Thoracic aorta (tissue), 2 donors: ENCODE data around the gene PTPRN2. TPM values are rescaled to one million over a fixed set of nuclear protein-coding genes. Genes with fewer than 3 reads are reported as not detected.

ENCODE experiments used
- ATAC-seq: fragments of 150-250 bp; one replicate; pipeline ENCODE4 v1.8.0; 2017; ENCODE audit warnings: low read depth; ENCODE audit not compliant: insufficient number of reproducible peaks, low FRiP score
- DNase-seq: peaks from one replicate; pipeline ENCODE4 v3.0.0-alpha.2; 2020; ENCODE audit warnings: low spot score
- H3K27ac ChIP-seq, 2 donors: fragments of 200-600 bp; sonication (generic); 1 replicate in 1 of 2; 2 replicates in 1 of 2; pipeline ENCODE4 v1.5.1; 2016; ENCODE audit warnings: mild to moderate bottlenecking in 2 of 2, moderate library complexity in 2 of 2
- H3K27me3 ChIP-seq: fragments of 200-600 bp; sonication (generic); replicated peaks from 2 replicates; pipeline ENCODE4 v1.6.0; 2016; ENCODE audit warnings: mild to moderate bottlenecking; ENCODE audit not compliant: insufficient read depth
- H3K36me3 ChIP-seq: fragments of 200-600 bp; sonication (generic); one replicate; pipeline ENCODE4 v1.5.1; 2016
- H3K4me1 ChIP-seq, 2 donors: fragments of 200-600 bp; sonication (generic); 1 replicate in 1 of 2; 2 replicates in 1 of 2; pipeline versions ENCODE4 v1.5.1 to v1.6.0; 2016; ENCODE audit warnings: low read depth in 2 of 2, mild to moderate bottlenecking in 1 of 2; ENCODE audit not compliant: control insufficient read depth in 1 of 2
- H3K4me3 ChIP-seq: fragments of 200-600 bp; sonication (generic); 2 replicates; pipeline ENCODE4 v1.5.1; 2016; ENCODE audit warnings: mild to moderate bottlenecking
- H3K9me3 ChIP-seq: fragments of 200-600 bp; sonication (generic); 2 replicates; pipeline ENCODE4 v1.5.1; 2016
- total RNA-seq, 2 donors: library from RNA; depleted of rRNA; stranded (reverse); fragments of >200 nt; gene quantifications; one replicate each; pipeline versions ENCODE4 v1.1.0 to v1.2.3, GENCODE V29; 2016
- TF ChIP-seq, protein P1 (sequence below): fragments of 200-600 bp; sonication (generic); IDR thresholded peaks from one replicate; pipeline ENCODE4 v1.5.1; 2019; ENCODE audit warnings: antibody characterized with exemption

PTPRN2 gene
- total RNA-seq, 2 donors from 2014 or later = 2.2 to 3.1 TPM

DNA sequence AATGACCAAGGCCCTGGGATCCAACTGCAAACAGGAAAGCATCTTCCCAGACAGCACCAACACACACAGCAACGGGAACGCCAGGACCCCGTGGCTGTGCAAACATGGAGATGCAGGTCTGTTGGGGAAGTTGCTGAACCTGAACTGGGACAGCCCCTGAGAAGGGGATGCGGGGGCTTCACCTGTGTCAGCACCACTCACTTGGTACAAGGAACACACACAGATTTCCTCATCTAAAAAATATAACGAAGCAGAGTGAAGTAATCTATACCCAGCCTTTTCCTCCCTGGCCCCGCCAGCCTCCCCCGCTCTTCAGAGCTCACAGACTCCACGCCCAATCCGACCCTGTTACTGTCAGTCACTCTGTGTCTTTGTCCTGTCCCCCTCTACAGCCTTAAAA, 93.0 kb downstream of the PTPRN2 start:
- Histone ChIP-seq H3K36me3 (no peaks in the 10 kb centered on the region), H3K27ac (no peak overlapping the region), H3K9me3 (no peaks in the 10 kb centered on the region), H3K27me3 (no peaks in the 10 kb centered on the region), H3K4me1 (no peaks in the 10 kb centered on the region), H3K4me3 (no peak overlapping the region)
- ATAC-seq (no peak), DNase-seq (no peak)
- TF ChIP-seq, protein P1, sequence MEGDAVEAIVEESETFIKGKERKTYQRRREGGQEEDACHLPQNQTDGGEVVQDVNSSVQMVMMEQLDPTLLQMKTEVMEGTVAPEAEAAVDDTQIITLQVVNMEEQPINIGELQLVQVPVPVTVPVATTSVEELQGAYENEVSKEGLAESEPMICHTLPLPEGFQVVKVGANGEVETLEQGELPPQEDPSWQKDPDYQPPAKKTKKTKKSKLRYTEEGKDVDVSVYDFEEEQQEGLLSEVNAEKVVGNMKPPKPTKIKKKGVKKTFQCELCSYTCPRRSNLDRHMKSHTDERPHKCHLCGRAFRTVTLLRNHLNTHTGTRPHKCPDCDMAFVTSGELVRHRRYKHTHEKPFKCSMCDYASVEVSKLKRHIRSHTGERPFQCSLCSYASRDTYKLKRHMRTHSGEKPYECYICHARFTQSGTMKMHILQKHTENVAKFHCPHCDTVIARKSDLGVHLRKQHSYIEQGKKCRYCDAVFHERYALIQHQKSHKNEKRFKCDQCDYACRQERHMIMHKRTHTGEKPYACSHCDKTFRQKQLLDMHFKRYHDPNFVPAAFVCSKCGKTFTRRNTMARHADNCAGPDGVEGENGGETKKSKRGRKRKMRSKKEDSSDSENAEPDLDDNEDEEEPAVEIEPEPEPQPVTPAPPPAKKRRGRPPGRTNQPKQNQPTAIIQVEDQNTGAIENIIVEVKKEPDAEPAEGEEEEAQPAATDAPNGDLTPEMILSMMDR = no peak

DNA sequence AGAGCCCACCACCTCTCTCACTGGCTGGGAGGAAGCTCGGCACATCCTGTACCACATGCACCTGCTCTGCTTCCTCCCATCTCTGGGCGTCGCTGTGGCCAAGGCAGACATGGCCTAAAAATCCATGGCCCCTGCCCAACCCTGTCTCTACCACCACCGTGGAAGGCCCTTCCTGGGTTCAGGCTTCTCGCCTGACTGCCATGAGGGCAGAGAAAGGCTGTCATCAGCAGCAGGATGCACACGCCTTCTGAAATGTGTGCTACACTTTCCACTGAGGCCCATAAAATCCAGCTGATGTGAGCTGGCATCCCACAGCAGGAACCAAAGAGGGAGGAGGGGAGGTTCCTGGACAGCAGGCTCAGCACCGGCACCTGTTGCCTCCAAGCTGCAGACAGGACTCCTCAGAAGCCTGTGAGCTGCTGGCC, 93.4 kb downstream of the PTPRN2 start:
- no peak for ATAC-seq
- TF ChIP-seq, protein P1 = no peak
- no peak for DNase-seq
- Histone ChIP-seq H3K36me3 (no peaks in the 10 kb centered on the region), H3K9me3 (no peaks in the 10 kb centered on the region), H3K27ac (no peak overlapping the region), H3K4me1 (no peaks in the 10 kb centered on the region), H3K27me3 (no peaks in the 10 kb centered on the region), H3K4me3 (no peak overlapping the region)

DNA sequence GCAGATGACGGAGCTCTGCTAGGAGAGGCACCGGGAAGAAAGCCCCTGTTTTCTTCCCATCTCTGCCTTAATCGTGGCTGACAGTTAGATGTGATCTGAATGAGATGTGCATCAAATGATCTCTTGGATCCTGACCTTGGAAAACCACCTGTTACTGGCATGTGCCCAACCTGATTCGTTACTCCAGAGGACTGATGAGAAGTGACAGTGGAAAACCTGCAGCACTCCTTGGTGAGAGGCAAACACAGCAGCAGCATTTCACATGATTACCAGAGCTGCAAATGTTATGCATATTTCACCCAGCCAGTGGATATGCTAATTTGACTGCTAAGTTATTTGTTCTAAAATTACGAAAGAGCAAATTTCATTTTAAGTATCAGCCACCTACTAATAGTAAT, 95.3 kb downstream of the PTPRN2 start:
- DNase-seq (no peak), ATAC-seq (no peak)
- Histone ChIP-seq H3K4me1 (no peaks in the 10 kb centered on the region), H3K27me3 (no peaks in the 10 kb centered on the region), H3K4me3 (no peak overlapping the region), H3K36me3 (no peaks in the 10 kb centered on the region), H3K9me3 (no peaks in the 10 kb centered on the region), H3K27ac (no peak overlapping the region)
- TF ChIP-seq, protein P1 = no peak

DNA sequence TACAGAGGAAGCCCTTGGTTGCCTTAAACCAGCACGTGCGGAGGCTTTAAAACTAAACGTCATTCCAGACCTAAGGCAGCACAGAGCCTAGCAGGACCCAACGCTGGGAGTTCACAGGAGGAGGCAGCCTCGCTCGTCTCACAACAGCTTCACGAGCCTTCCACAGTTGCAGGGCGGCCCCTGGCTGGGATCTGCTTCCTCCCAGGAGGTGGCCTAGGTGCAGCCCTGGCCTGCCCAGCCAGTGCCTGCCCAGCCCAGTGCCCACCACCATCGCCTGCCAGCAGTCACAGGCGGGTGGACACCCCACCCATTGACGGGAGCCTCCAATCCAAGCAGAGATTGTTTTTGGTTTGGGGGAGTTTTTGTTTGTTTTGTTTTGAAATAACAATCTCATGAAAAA, 96.5 kb downstream of the PTPRN2 start:
- Histone ChIP-seq H3K36me3 (no peaks in the 10 kb centered on the region), H3K27me3 (no peaks in the 10 kb centered on the region), H3K9me3 (no peaks in the 10 kb centered on the region), H3K27ac (no peak overlapping the region), H3K4me1 (no peaks in the 10 kb centered on the region), H3K4me3 (no peak overlapping the region)
- ATAC-seq (no peak), DNase-seq (no peak)
- TF ChIP-seq, protein P1 = no peak

DNA sequence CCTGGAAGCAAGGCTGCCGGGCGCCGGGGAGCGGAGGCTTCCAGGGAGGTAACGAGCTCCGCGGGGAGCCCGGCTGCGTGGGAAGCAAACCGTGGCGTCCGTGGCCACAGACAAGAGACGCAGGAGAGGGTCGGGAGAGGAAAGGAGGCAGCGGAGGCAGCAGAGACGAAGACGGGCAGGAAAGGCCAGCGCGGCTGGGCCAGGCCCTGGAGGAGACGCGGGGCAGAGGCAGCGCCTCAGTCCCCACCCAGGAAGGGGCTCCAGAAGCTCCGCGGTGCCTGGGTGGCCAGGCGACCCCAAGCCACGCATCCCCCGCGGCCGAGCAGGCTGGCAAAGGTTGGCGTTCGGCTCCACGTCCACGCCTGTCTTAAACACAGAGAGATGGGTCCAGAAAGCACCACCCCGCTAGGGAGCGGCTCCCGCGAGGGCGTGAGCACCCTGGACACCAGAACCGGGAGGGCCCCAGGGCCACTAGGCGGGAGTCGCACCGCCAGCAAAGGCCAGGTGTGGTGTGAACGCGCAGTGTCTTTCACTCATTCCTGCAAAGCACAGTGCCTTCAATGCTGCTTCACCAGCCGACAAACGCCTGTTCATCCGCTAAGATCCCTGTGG, 97.3 kb downstream of the PTPRN2 start:
- DNase-seq (no peak), ATAC-seq (no peak)
- no peaks in the 10 kb centered on the region for H3K9me3 ChIP-seq
- H3K4me1 ChIP-seq = no peaks in the 10 kb centered on the region
- H3K36me3 ChIP-seq = no peaks in the 10 kb centered on the region
- no peak overlapping the region for H3K4me3 ChIP-seq
- TF ChIP-seq, protein P1 = no peak
- no peaks in the 10 kb centered on the region for H3K27me3 ChIP-seq
- H3K27ac ChIP-seq = no peak overlapping the region
